GM12891 (cell line): ENCODE results near the gene COQ8B.

ENCODE experiments used
- PAX5 ChIP-seq: IDR thresholded peaks from 2 replicates; pipeline ENCODE4 v1.6.1; 2011; ENCODE audit warnings: low read length, moderate library complexity, mild to moderate bottlenecking; ENCODE audit not compliant: insufficient read depth, severe bottlenecking
- POLR2A ChIP-seq: IDR thresholded peaks from 2 replicates; pipeline ENCODE4 v1.6.1; 2011; ENCODE audit warnings: low read depth, low read length, control low read depth
- POLR2AphosphoS5 ChIP-seq: IDR thresholded peaks from 2 replicates; pipeline ENCODE4 v1.6.1; 2011; ENCODE audit warnings: low read depth, low read length, control low read depth
- POU2F2 ChIP-seq: IDR thresholded peaks from 2 replicates; pipeline ENCODE4 v1.6.1; 2011; ENCODE audit warnings: low read depth, mild to moderate bottlenecking, control low read depth, low read length, moderate library complexity
- SPI1 ChIP-seq: IDR thresholded peaks from 2 replicates; pipeline ENCODE4 v1.6.1; 2011; ENCODE audit warnings: low read depth, low read length, control low read depth
- TAF1 ChIP-seq: IDR thresholded peaks from 2 replicates; pipeline ENCODE4 v1.6.1; 2011; ENCODE audit warnings: low read depth, low read length, control low read depth

GRCh38 chr19:40705362-40705651 lies 11.4 kb downstream of the COQ8B start:
- TF ChIP-seq POLR2A (no peak), PAX5 (no peak), POLR2AphosphoS5 (no peak), TAF1 (no peak), SPI1 (no peak), POU2F2 (no peak)
